Prostate gland (tissue), 2 donors: ENCODE data around the gene SP7. TPM values are rescaled to one million over a fixed set of nuclear protein-coding genes. Genes with fewer than 3 reads are reported as not detected.
A peak's percentile ranks its signal among the peaks of the same experiment; 100 is the strongest.

Experiments
- DNase-seq: peaks from one replicate; pipeline ENCODE4 v3.0.0-alpha.2; 2019; ENCODE audit warnings: low spot score
- H3K27ac ChIP-seq, 2 donors: fragments of 200-600 bp; sonication (generic); 2 replicates each; pipeline ENCODE4 v1.5.1; 2017 to 2019
- H3K27me3 ChIP-seq: fragments of 200-600 bp; sonication (generic); replicated peaks from 2 replicates; pipeline ENCODE4 v1.5.1; 2019; ENCODE audit not compliant: insufficient read depth
- H3K36me3 ChIP-seq, 2 donors: fragments of 200-600 bp; sonication (generic); 1 replicate in 1 of 2; 2 replicates in 1 of 2; pipeline versions ENCODE4 v1.5.1 to v1.8.1; 2017 to 2019
- H3K4me1 ChIP-seq: fragments of 200-600 bp; sonication (generic); replicated peaks from 2 replicates; pipeline ENCODE4 v1.5.1; 2019
- H3K4me3 ChIP-seq, 2 donors: fragments of 200-600 bp; sonication (generic); 2 replicates each; pipeline ENCODE4 v1.5.1; 2017 to 2019
- H3K9me3 ChIP-seq: fragments of 200-600 bp; sonication (generic); 2 replicates; pipeline ENCODE4 v1.5.1; 2017
- CTCF ChIP-seq, 4 experiments: fragments of 200-600 bp in 2 of 4; fragments of 450-650 bp in 2 of 4; sonication (generic) in 2 of 4; IDR thresholded peaks; 1 replicate in 3 of 4; 2 replicates in 1 of 4; pipeline ENCODE4 v1.5.1; 2016 to 2019; ENCODE audit warnings: antibody characterized with exemption in 4 of 4, mild to moderate bottlenecking in 2 of 4, moderate library complexity in 2 of 4
- POLR2A ChIP-seq: fragments of 450-650 bp; IDR thresholded peaks from one replicate; pipeline ENCODE4 v1.6.1; 2016; ENCODE audit warnings: antibody characterized with exemption, mild to moderate bottlenecking
- POLR2AphosphoS5 ChIP-seq: sonication (generic); formaldehyde crosslinking; IDR thresholded peaks from one replicate; pipeline ENCODE4 v1.6.1; 2017; ENCODE audit warnings: antibody characterized with exemption
- WGBS: methylation state at CpG from one replicate; pipeline ENCODE4 v1.1.5; 2018; 5-methylcytosine and 5-hydroxymethylcytosine counted together
- intact Hi-C: fragments of 100-400 bp; cut with DNase I; formaldehyde crosslinking; loops from one replicate; pipeline ENCODE4 v1.14.2; 2022
- total RNA-seq, 2 donors: library from RNA; depleted of rRNA; stranded (reverse); fragments of >200 nt; gene quantifications; one replicate each; pipeline ENCODE4 v1.1.0, GENCODE V29; 2016

SP7 gene
- total RNA-seq = not detected

GRCh38 chr12:53336181-53336681 is at the start of gene SP7:
SP7 (minus strand) TSS chr12:53336354; CDS start chr12:53335646, 708 bp downstream.
- Histone ChIP-seq H3K27me3 (peaks cover 10% of the 10 kb centered on the region), H3K9me3 (no peaks in the 10 kb centered on the region), H3K4me1 (no peaks in the 10 kb centered on the region), H3K4me3 (no peak within 1 kb of the TSS), H3K36me3 (no peaks in the 10 kb centered on the region), H3K27ac (no peak within 1 kb of the TSS)
- TF ChIP-seq POLR2A (no peak), POLR2AphosphoS5 (no peak), CTCF (IDR thresholded peaks at IDR 0.05) (no peak)
- intact Hi-C loops = no loop called here
- WGBS = 54% methylated on average over 14 of the region's 15 CpGs
- no peak for DNase-seq

- intact Hi-C loops = no loop called here
- H3K36me3 ChIP-seq = peaks cover 7 to 16% of the 10 kb centered on the region in 2 donors
- WGBS = 57% methylated on average over 2 of the region's 2 CpGs
Observed at GRCh38 chr12:53383258-53383657, 47.1 kb upstream of the SP7 start.

GRCh38 chr12:53381731-53382630 is 45.8 kb upstream of the SP7 start:
- WGBS = 21% methylated on average over 9 of the region's 9 CpGs
- H3K4me1 ChIP-seq = peaks cover 17% of the 10 kb centered on the region
- no peaks in the 10 kb centered on the region for H3K9me3 ChIP-seq
- H3K4me3 ChIP-seq = peak overlapping the region in 1 of 2 donors; percentile 80
- H3K27me3 ChIP-seq = no peaks in the 10 kb centered on the region
- H3K36me3 ChIP-seq = peaks cover 7 to 16% of the 10 kb centered on the region in 2 donors
- DNase-seq = peak; percentile 54
- intact Hi-C loops = no loop called here
- H3K27ac ChIP-seq = peak overlapping the region; percentile 98 to 100
- TF ChIP-seq POLR2A (no peak), CTCF (IDR thresholded peaks at IDR 0.05) (peak in 3 of 4 experiments; percentile 34 to 55 (median 34)), POLR2AphosphoS5 (peak; percentile 9)

More at GRCh38 chr12:53383258-53383657, 47.1 kb upstream of the SP7 start:
- H3K27me3 ChIP-seq = no peaks in the 10 kb centered on the region
- H3K4me3 ChIP-seq = peak overlapping the region in 1 of 2 donors; percentile 13
- TF ChIP-seq POLR2AphosphoS5 (no peak), CTCF (IDR thresholded peaks at IDR 0.05) (no peak), POLR2A (no peak)
- H3K9me3 ChIP-seq = no peaks in the 10 kb centered on the region
- H3K27ac ChIP-seq = peak overlapping the region in 1 of 2 donors; percentile 5
- peaks cover 21% of the 10 kb centered on the region for H3K4me1 ChIP-seq
- no peak for DNase-seq

- H3K9me3 ChIP-seq = no peaks in the 10 kb centered on the region
- peaks cover 17% of the 10 kb centered on the region for H3K4me1 ChIP-seq
- no peaks in the 10 kb centered on the region for H3K27me3 ChIP-seq
- peaks cover 7 to 16% of the 10 kb centered on the region in 2 donors for H3K36me3 ChIP-seq
- intact Hi-C loops = no loop called here
- DNase-seq = no peak
- WGBS = 11% methylated on average over 21 of the region's 21 CpGs
- TF ChIP-seq POLR2AphosphoS5 = no peak
- TF ChIP-seq CTCF (IDR thresholded peaks at IDR 0.05) = no peak
- no peak for TF ChIP-seq POLR2A
- peak overlapping the region; percentile 79 to 80 for H3K4me3 ChIP-seq
- peak overlapping the region; percentile 98 to 100 for H3K27ac ChIP-seq
Observed at GRCh38 chr12:53380794-53381730, 44.9 kb upstream of the SP7 start.
